CD4-positive, alpha-beta T cell (primary cell): ENCODE results near the gene NCAPG2. TPM values are rescaled to one million over a fixed set of nuclear protein-coding genes. Genes with fewer than 3 reads are reported as not detected.

Experiments
- ATAC-seq: fragments of 200-7000 bp; cut with Tn5 transposase; one replicate; pipeline ENCODE4 v1.10.0; 2022; ENCODE audit warnings: mild to moderate bottlenecking; ENCODE audit not compliant: poor library complexity
- CTCF ChIA-PET: fragments of 350-600 bp; sonication (Branson Sonifier 250); formaldehyde crosslinking; loops from one replicate; lab custom pipeline; 2021; ENCODE audit warnings: antibody characterized with exemption, inconsistent platforms; lab: Charles Lee
- POLR2A ChIA-PET: fragments of 350-600 bp; sonication (Branson Sonifier 250); formaldehyde crosslinking; loops from one replicate; lab custom pipeline; 2021; ENCODE audit warnings: antibody characterized with exemption, inconsistent platforms; lab: Charles Lee
- DNase-seq, 14 experiments: peaks; one replicate each; pipeline ENCODE4 v3.0.0-alpha.2; 2013 to 2020; ENCODE audit warnings: mixed read lengths in 2 of 14
- H3K27ac ChIP-seq, 2 donors: one replicate each; pipeline versions ENCODE4 v1.5.1 to v1.7.0; 2013; ENCODE audit warnings: low read length in 2 of 2, low read depth in 1 of 2, mild to moderate bottlenecking in 1 of 2
- H3K27me3 ChIP-seq, 2 experiments: 1 replicate in 1 of 2; 2 replicates in 1 of 2; pipeline versions ENCODE4 v1.6.1 to v1.7.0; 2013; ENCODE audit warnings: low read length in 2 of 2, control low read depth in 1 of 2, mild to moderate bottlenecking in 1 of 2, moderate library complexity in 1 of 2; ENCODE audit not compliant: insufficient read depth in 2 of 2, control insufficient read depth in 1 of 2
- H3K36me3 ChIP-seq: one replicate; pipeline ENCODE4 v1.6.1; 2013; ENCODE audit warnings: low read length, control low read depth; ENCODE audit not compliant: insufficient read depth
- H3K4me1 ChIP-seq: one replicate; pipeline ENCODE4 v1.6.1; 2013; ENCODE audit warnings: low read length, control low read depth; ENCODE audit not compliant: insufficient read depth
- H3K4me3 ChIP-seq: one replicate; pipeline ENCODE4 v1.5.1; 2013; ENCODE audit warnings: mild to moderate bottlenecking, low read length, moderate library complexity
- H3K9me3 ChIP-seq, 2 experiments: 1 replicate in 1 of 2; 2 replicates in 1 of 2; pipeline versions ENCODE4 v1.6.1 to v1.7.0; 2013; ENCODE audit warnings: low read length in 2 of 2, mild to moderate bottlenecking in 2 of 2, control low read depth in 1 of 2, moderate library complexity in 1 of 2; ENCODE audit not compliant: control insufficient read depth in 1 of 2, insufficient read depth in 1 of 2
- H3K27ac Mint-ChIP-seq: one replicate; pipeline ENCODE4 v1.8.0; 2020; ENCODE audit warnings: mixed read lengths
- H3K27me3 Mint-ChIP-seq: one replicate; pipeline ENCODE4 v1.8.0; 2021; ENCODE audit warnings: mixed read lengths
- H3K36me3 Mint-ChIP-seq: one replicate; pipeline ENCODE4 v1.8.0; 2021; ENCODE audit warnings: low read depth, mixed read lengths
- H3K4me1 Mint-ChIP-seq: one replicate; pipeline ENCODE4 v1.8.0; 2021; ENCODE audit warnings: low read depth, mixed read lengths
- H3K4me3 Mint-ChIP-seq: one replicate; pipeline ENCODE4 v1.8.0; 2020; ENCODE audit warnings: mild to moderate bottlenecking, mixed read lengths
- H3K9me3 Mint-ChIP-seq: one replicate; pipeline ENCODE4 v1.8.0; 2020; ENCODE audit warnings: mixed read lengths
- CTCF ChIP-seq: fragments of 200-600 bp; IDR thresholded peaks from one replicate; pipeline ENCODE4 v1.8.0; 2022; ENCODE audit warnings: antibody characterized with exemption, mild to moderate bottlenecking
- intact Hi-C, 2 experiments: fragments of 100-400 bp; cut with DNase I in 1 of 2; cut with micrococcal nuclease in 1 of 2; formaldehyde crosslinking; loops; one replicate each; pipeline versions ENCODE4 v1.15.1 to v1.9.0; 2023 to 2025; cut with DNase I, micrococcal nuclease
- total RNA-seq, 174 experiments: library from RNA in 2 of 174; stranded (reverse) in 2 of 174; gene quantifications; one replicate each; pipeline ENCODE4 v1.2.3 and lab custom pipeline; 2021 to 2026

The NCAPG2 gene
- total RNA-seq, 2 experiments from 2014 or later = 9.9 to 11.8 TPM

GRCh38 chr7:158586499-158587161, 118.0 kb downstream of the NCAPG2 start:
- TF ChIP-seq CTCF = no peak
- ChIA-PET POLR2A (no interaction called here), CTCF (no interaction called here)
- peaks cover 3% of the 10 kb centered on the region for H3K9me3 Mint-ChIP-seq
- H3K27ac Mint-ChIP-seq = no peak overlapping the region
- no peaks in the 10 kb centered on the region for H3K36me3 Mint-ChIP-seq
- peaks cover 0 to 36% of the 10 kb centered on the region in 2 experiments for H3K9me3 ChIP-seq
- H3K4me1 ChIP-seq = peaks cover 15% of the 10 kb centered on the region
- peaks cover 61% of the 10 kb centered on the region for H3K27me3 Mint-ChIP-seq
- H3K4me3 ChIP-seq = no peak overlapping the region
- no peaks in the 10 kb centered on the region for H3K36me3 ChIP-seq
- H3K27ac ChIP-seq = no peak overlapping the region
- no peak overlapping the region for H3K4me3 Mint-ChIP-seq
- ATAC-seq (no peak), DNase-seq (no peak)
- intact Hi-C loops = no loop called here
- peaks cover 14% of the 10 kb centered on the region for H3K4me1 Mint-ChIP-seq
- peaks cover 49 to 50% of the 10 kb centered on the region in 2 experiments for H3K27me3 ChIP-seq

GRCh38 chr7:158585721-158586498, 118.7 kb downstream of the NCAPG2 start:
- Histone ChIP-seq H3K9me3 (peaks cover 4 to 35% of the 10 kb centered on the region in 2 experiments), H3K27ac (no peak overlapping the region), H3K4me3 (no peak overlapping the region), H3K4me1 (peaks cover 15% of the 10 kb centered on the region), H3K27me3 (peaks cover 50% of the 10 kb centered on the region in 2 experiments), H3K36me3 (no peaks in the 10 kb centered on the region)
- no peak for DNase-seq
- TF ChIP-seq CTCF = no peak
- no peak for ATAC-seq
- peak overlapping the region; percentile 65 for H3K4me3 Mint-ChIP-seq
- H3K27me3 Mint-ChIP-seq = peaks cover 66% of the 10 kb centered on the region
- H3K36me3 Mint-ChIP-seq = no peaks in the 10 kb centered on the region
- CTCF ChIA-PET = no interaction called here
- peaks cover 14% of the 10 kb centered on the region for H3K4me1 Mint-ChIP-seq
- POLR2A ChIA-PET = no interaction called here
- H3K27ac Mint-ChIP-seq = no peak overlapping the region
- intact Hi-C loops = no loop called here
- peaks cover 7% of the 10 kb centered on the region for H3K9me3 Mint-ChIP-seq

- CTCF ChIA-PET = no interaction called here
- POLR2A ChIA-PET = no interaction called here
- Histone ChIP-seq H3K27ac (no peak overlapping the region), H3K36me3 (no peaks in the 10 kb centered on the region), H3K27me3 (peaks cover 50 to 54% of the 10 kb centered on the region in 2 experiments), H3K4me3 (no peak overlapping the region), H3K9me3 (peaks cover 16 to 23% of the 10 kb centered on the region in 2 experiments), H3K4me1 (peaks cover 15% of the 10 kb centered on the region)
- Mint-ChIP-seq H3K36me3 (no peaks in the 10 kb centered on the region), H3K27ac (no peak overlapping the region), H3K9me3 (peaks cover 9% of the 10 kb centered on the region), H3K27me3 (peaks cover 68% of the 10 kb centered on the region), H3K4me1 (peaks cover 14% of the 10 kb centered on the region), H3K4me3 (no peak overlapping the region)
- DNase-seq (no peak), ATAC-seq (no peak)
- intact Hi-C loops = no loop called here
- TF ChIP-seq CTCF = no peak
Measured at GRCh38 chr7:158584407-158584806, 120.2 kb downstream of the NCAPG2 start.
